HG03039 (cell line): ENCODE data around the gene DYDC1.
"Not testable (repeated sequence)": the region's sequence is repeated elsewhere in the genome, so short reads cannot be mapped to it uniquely, and the experiment has no call there.

Experiments used
- ATAC-seq: cut with Tn5 transposase; IDR thresholded peaks from one replicate; pipeline ENCODE4 v1.9.1; 2021; ENCODE audit warnings: mild to moderate bottlenecking, moderate library complexity; ENCODE audit not compliant: unreplicated experiment

DYDC1 gene

DNA sequence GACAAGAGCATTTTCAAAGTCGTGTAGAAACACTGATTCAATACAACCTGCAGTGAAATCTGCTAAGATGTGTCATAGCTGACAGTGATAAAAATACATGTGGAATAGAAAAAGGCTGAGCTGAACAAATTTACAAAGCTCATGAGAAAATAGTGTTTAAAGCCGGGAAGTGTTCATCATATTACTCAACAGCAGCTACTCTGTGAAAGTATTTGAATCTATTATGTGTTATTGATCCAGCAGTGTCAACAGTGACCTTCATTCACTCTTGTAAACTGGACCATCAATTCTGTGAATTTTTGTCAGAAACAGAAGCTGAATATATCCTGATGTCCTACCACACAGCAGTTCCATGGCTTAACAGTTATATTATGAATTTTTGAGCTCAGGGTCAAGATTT is 11.6 kb downstream of the DYDC1 start:
- ATAC-seq, result no peak

DNA sequence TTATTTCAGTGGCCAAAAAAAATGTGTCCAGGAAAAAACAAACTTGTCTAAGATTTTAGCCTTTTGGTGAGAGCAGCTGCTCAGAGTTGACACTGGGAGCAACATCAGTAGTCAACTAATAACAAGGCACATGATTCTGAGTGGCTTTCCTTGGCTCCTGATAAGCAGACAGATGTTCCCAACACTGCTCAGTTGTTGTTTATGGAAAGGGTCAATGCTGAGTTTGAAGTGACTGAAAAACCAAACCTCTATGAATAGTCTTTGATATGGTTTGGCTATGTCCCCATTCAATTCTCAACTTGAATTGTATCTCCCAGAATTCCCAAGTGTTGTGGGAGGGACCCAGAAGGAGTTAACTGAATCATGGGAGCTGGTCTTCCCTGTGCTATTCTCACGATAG is 12.3 kb downstream of the DYDC1 start:
- ATAC-seq, result no peak

DNA sequence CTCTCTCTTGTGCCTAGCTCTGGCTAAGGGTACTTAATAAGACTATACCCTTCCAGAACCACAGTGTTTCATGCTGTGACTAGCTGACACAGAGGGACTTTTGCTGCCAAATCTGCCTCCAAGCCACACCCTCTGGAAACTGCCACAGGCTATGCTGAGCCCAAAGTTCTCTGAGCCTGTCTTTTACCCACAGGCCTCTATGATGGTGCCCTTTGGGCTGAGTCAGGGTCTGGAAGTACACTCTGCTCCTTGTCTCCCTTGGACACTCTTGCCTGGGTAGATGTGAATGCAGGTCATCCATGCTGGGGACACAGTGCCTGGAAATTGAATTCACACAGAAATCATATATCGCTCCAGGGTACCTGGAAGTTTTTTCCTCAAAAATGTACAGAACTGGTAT is 22.6 kb downstream of the DYDC1 start:
- no peak for ATAC-seq

DNA sequence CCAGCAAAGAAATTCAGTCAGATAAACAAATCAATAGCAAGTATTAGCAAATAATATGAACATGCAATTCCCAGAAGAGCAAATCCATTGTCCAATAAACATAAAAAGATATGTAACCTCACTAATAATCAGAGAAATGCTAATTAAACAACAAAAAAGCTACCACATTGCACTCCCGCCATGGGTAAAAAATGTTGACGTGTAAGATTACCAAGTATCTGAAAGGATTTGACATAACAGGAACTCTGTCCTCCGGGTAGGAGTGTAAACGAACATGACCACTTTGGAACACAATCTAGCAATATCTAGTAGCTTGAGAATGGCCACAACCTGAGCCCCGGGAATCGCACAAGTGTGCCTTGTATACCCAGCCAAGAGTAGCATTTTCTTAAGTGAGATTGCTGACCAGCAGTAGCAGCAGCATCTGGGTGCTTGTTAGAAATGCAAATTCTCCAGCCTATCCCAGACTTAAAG is 31.6 kb downstream of the DYDC1 start:
- no peak for ATAC-seq

DNA sequence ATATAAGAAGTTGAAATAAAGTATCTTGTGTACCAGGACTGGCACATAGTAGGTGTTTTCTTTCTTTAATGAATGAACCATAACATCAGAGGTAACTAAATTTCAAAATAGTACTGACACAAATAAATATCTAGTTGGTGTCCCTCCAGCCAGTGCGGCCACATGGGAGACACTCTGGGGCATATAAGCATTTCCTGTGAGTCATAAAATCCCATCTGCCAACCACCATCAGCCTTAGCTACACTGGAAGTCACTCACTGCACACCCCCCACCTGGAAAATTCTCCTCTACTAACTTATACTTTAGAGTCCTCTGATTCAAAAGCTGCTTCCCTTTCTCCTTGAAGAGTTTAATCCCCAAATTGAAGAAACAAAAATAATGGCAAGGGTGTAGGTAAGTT is 32.5 kb downstream of the DYDC1 start:
- no peak for ATAC-seq

DNA sequence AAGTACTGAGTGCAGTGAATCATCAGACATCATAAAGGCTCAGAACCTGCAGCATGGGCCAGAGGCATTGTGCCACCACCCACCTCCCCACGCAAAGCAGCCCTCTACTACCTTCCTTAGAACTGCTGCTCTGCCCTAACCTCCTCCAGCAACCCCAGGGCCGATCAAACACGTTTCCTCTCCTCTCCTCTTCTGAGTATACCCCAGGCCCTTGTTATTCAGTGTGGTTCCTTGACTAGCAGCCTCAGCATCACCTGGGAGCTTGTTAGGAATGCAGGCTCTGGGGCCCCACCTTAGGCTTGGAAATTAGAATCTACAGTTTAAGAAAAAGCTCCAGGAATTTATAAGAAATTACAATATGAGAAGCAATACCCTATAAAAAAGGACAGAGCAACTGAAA is 33.2 kb downstream of the DYDC1 start:
- ATAC-seq, result no peak

DNA sequence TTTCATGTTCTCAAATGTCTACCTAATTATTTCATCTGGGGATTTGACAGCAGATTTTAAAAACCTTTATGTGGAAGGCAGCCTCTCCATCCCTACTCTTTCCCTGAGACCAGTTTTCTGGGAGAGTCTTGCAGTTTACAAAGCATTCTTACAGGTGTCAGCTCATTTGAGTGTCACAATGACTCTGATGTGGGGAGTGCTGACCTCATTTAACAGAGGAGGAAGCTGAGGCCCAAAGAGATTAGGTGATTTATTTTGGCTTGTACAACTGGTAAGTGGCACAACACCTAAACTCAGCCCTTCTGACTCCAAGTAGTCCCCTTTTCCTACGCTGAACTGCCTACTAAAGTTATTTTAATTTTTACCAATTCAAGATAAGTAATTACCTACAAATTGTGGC is 33.8 kb downstream of the DYDC1 start:
- no peak for ATAC-seq

DNA sequence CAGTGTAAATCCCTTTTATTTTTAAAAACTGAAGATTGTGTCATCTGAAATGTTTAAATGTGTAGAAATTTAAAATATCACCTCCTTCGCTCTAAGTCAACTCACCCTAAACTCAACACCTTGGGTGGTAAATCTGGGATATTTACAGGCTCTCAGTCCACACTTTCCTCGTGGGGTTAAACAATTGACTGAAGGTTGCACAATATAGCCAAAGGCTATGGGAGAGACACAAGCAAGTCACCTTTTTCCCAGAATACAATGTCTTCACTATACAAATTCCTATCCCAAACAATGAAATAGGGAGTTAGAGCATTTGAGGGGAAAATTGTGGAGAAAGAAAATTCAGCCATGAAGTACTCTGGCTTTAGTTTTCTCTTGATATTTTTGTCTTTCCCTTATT is 34.4 kb downstream of the DYDC1 start:
- no peak for ATAC-seq

DNA sequence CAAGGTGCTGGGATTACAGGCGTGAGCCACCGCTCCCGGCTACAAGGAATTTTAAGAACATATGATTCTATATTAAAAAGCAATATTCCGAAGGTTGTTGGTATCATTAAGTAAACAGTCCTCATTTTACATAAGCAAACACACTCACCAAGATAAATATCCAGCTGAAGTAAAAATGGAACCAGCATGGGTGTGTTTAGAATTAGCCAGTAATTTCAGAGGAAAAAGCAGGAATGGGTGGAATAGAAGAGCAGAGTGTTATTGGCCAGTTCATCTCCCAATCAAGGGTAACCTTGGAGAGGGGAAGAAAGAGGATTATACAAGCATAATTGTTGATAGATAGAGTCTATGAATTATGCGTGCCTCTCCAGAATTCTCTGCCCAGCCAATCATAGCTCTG is 35.4 kb downstream of the DYDC1 start:
- no peak for ATAC-seq

DNA sequence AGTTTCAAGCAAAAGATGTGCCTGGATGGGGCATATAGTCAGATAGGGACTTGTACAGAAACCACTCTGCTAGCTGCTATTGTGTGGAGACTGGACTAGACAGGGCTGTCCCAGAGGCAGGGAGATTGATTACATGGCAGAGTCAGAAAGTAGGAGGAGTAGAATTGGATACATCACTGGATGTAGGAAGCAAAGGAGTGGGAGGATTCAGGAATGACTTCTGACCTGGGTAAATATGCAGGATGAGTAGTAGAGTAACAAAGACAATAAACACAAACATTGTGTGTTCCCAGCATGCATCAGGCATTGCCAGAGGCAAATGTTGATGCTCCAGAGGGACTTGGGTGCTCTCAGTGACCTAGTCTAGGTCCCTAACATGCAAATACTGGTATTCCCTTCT is 36.2 kb downstream of the DYDC1 start:
- no peak for ATAC-seq

DNA sequence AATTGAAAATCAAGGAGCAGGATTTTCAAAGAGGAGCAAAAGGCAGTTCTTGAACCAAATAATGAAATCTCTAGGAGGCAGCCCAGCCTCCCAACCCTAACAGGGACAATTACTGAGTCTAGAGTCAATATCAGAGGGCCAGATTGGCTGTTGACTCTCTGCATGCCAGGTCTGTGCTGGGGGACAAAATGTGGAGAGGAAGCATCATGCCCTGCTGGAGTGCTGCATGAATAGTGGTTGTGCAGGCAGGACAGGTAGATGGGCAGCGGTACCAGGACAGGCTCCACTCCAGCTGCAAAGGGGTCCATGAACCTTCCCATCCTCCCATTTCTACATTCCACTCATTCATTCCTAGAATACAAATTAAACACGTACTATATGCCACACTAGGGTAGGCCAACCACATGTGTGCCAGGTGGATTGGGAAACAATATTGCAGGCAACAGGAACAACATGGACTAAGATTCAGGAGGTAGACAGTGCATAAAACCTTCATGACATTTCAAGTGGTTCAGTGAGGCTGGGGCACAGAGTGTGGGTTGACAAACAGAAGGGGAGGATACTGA is 36.7 kb downstream of the DYDC1 start:
- ATAC-seq, result no peak

DNA sequence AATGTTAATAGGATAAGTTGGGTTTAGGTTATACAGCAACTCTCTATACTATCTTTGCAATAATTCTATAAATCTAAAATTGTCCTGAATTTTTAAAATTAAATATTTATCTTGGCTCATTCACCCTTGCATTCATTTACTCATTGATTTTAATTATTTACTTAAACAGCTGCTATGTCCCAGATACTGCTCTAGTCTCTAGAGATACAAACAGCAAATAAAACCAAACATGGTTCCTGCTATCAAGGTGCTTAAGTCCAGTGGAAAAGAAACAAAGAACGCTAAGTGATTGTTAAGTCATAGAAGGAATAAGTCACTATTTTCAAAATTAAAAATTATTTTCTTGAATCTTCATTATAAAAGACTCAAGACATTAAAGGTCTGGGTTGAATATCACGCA is 37.2 kb downstream of the DYDC1 start:
- ATAC-seq, result no peak

DNA sequence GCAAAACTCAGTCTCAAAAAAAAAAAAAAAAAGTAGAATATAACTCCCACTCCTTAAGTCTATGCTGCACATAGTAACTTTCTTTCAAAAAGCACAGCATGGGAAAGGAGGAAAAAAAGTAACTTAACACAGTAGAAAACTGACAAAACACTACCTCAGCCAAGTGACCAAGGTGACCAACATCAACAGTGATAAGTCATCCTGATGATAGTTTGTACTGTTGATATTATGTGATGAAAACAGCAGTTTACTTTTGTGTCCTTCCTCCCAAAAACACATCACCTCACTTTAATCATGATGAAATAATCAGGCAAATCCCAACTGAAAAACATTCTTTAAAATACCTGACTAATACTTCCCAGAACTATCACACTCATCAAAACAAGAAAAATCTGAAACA is 37.8 kb downstream of the DYDC1 start:
- ATAC-seq, result no peak

DNA sequence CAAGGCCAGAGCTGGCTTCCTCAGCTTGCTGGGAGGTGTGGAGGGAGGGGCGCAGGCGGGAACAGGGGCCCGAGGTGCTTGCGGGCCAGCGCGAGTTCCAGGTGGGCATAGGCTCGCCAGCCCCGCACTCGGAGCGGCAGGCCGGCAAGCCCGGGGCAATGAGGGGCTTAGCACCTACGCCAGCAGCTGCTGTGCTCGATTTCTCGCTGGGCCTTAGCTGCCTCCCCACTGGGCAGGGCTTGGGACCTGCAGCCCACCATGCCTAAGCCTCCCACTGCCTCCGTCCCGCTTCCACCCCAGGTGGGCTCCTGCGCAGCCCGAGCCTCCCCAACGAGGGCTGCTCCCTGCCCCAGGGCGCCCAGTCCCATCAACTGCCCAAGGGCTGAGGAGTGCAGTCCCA is 41.2 kb downstream of the DYDC1 start:
- ATAC-seq, result no peak

DNA sequence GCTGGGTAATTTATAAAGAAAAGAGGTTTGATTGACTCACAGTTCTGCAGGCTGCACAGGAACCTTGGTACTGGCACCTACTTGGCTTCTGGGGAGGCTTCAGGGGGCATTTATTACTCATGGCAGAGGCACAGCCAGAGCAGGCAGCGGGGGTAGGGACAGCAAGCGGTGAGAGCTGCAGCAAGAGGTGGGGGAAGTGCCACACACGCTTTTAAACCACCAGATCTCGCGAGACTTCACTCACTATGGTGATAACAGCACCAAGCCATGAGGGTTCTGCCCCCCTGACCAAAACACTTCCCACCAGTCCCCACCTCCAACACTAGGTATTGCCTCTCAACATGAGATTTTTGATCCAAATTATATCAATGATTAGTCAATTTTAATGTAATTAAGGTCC is 43.0 kb downstream of the DYDC1 start:
- ATAC-seq, result no peak

DNA sequence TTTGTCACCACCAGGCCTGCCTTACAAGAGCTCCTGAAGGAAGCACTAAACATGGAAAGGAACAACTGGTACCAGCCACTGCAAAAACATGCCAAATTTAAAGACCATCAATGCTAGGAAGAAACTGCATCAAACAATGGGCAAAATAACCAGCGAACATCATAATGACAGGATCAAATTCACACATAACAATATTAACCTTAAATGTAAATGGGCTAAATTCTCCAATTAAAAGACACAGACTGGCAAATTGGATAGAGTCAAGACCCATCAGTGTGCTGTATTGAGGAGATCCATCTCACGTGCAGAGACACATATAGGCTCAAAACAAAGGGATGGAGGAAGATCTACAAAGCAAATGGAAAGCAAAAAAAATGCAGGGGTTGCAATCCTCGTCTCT is 50.6 kb downstream of the DYDC1 start:
- ATAC-seq, result not testable (repeated sequence)

DNA sequence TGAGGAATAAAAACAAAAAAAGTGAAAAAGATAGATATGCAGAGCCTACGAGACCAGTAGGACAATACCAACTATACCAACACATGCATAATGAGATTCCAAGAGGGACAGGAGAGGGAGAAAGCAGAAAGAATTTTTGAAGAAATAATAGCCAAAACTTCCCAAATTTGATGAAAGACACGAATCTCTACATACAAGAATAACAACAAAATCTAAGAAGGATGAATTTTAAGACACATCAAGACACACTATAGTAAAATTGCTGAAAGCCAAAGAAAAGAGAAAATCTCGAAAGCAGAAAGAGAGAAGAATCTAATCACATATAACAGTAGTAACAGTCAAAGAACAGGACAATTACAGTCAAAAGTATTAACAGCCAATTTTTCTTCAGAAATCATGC is 59.6 kb downstream of the DYDC1 start:
- no peak for ATAC-seq

DNA sequence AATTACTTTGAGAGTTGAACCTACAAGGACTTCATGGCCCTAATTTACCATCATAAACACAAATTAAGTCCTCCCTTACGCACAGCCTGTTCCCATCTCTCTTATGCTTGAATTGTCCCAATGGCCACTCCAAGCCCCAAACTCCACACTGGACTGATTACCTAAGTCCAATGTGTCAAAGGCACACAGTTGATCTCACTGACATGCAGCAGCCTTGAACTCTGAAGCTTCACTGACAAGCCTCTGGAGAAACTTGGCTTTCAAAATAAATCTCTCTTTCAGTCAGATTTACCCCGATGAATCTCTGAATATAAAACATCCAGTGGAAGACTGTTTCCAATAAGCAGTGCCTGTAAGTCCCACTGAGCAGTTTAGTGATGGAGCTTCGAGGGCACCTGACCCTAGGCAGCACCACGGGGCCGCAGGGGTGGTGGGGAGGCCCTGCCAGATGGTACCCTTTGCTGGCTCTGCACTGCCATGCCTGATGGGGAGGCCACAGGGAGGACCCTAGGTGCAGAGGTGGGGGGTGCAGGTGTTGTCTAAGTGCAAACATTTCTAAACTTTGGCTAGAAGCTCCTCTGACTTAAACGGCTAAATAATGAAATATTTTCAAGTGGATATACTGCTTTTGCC is 63.8 kb downstream of the DYDC1 start:
- no peak for ATAC-seq

DNA sequence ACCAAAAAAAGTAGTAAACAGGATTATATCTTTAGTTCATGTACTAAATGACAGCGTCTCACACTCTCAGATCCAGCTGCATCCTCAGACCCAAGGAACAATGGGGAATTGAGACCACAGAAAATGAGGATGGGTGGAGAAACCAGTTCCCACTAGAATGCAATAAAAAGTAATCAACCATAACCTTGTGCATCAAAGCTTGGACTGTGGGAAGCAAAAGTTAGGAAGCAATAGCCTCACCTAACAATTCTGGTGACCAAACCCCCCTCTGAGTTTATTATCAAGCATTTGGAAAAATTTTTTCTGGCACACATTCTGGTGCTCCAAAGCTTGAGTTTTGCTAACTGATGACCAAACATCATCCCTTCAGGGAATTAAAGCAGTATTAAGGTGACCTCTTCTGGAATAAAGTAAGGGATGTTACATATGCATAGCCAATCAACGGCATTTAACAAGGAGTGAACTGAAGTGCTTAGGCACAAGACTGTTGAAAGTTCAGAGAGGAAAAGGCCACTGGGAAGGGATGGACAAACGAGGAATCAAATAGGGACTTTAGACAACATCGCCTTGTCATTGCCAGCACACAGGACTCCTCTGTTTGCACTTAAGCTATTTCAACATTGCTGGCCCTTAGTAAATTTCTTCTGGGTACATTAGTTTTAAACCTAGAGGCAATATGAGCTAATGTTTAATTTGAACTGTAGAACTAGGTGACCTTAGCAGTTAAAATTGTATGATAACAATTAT is 65.9 kb downstream of the DYDC1 start:
- ATAC-seq, result no peak

DNA sequence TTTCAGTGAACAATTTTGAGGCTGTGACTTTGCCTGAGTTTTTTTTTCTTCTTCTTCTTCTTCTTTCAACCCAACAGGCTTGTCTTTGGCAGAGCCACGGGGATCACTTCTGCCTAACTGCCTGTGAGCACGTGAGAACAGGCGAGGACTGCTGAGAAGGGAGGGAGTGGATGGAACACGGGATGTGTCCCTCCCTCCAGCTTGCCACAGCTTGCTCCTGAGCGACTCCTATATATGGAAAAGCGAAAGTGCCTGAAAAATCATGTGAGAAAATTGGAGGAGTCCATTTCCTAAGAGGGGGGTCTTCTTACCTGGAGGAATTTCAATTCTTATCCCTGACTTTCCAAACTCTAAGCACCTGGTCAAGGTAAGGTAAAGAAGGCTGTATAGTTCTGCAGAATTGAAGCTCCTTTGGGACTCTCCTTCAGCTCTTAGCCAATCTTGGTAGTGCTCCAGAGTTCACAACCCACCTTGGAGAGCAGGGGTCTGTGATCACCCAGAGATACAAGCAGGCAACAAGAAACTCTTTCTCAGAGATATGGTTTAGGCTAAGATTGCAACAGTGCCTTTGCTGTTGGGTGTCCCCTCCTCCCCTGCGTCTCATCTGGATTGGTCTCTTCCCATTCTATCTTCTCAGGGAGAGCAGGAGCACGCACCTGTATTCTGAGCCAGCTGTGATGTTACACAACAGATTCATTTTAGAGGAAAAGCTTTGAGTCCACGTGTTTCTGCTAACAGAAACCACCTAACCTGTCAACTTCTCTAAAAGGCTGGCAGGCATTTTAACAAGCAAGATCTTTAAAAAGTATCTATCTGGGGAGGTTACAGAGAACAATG is 66.9 kb downstream of the DYDC1 start, which contains the start of gene MAT1A:
Gene MAT1A, minus strand, starts transcription at position 208 of the 837 bp plus-strand sequence. CDS start 235 bp downstream, outside the sequence.
- no peak for ATAC-seq

DNA sequence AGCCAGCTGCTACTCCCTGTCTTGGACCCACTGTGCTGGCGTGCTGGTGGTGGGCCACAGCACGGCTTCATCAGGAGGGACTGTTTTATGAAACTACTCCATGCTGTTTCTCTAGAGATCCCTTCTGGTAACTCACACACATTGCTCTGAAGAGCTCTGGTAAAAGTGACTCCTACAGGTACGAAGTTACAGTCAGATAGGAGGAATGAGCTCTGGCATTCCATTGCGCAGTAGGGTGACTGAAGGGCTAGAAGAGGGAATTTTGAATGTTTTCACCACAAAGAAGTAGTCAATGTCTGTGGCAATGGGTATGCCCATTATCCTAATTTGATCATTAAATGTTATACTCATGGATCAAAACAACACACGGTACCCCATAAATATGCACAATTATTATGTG is 67.7 kb downstream of the DYDC1 start:
- no peak for ATAC-seq
